Cortex of kidney (tissue), 1 donor: ENCODE results near the gene TNS1.

ENCODE experiments used
- DNase-seq: peaks from one replicate; lab custom pipeline; 2025; lab: John Stamatoyannopoulos, UW

Gene TNS1

GRCh38 chr2:217912098-217913024, 90.4 kb downstream of the TNS1 start:
- DNase-seq, result no peak

- DNase-seq, result no peak
Observed at GRCh38 chr2:217911283-217912097, 91.3 kb downstream of the TNS1 start.

- no peak for DNase-seq
Observed at GRCh38 chr2:217910875-217911212, 92.0 kb downstream of the TNS1 start.

- no peak for DNase-seq
Observed at GRCh38 chr2:217909156-217909820, 93.5 kb downstream of the TNS1 start.

GRCh38 chr2:217908544-217908943, 94.3 kb downstream of the TNS1 start:
- DNase-seq, result no peak

- no peak for DNase-seq
Observed at GRCh38 chr2:217907266-217907665, 95.5 kb downstream of the TNS1 start.

GRCh38 chr2:217906798-217907197, 96.0 kb downstream of the TNS1 start:
- no peak for DNase-seq

- DNase-seq, result no peak
Observed at GRCh38 chr2:217905896-217906295, 96.9 kb downstream of the TNS1 start.

- DNase-seq, result no peak
Observed at GRCh38 chr2:217905395-217905794, 97.4 kb downstream of the TNS1 start.

GRCh38 chr2:217904614-217904965, 98.2 kb downstream of the TNS1 start:
- DNase-seq, result no peak

- no peak for DNase-seq
Observed at GRCh38 chr2:217903859-217904613, 98.8 kb downstream of the TNS1 start.

GRCh38 chr2:217903142-217903858, 99.5 kb downstream of the TNS1 start:
- DNase-seq, result no peak

- no peak for DNase-seq
Observed at GRCh38 chr2:217902379-217903141, 100.2 kb downstream of the TNS1 start.

- DNase-seq, result no peak
Observed at GRCh38 chr2:217901835-217902378, 100.9 kb downstream of the TNS1 start.

- DNase-seq, result no peak
Observed at GRCh38 chr2:217901400-217901799, 101.4 kb downstream of the TNS1 start.

- DNase-seq, result no peak
Observed at GRCh38 chr2:217900780-217901360, 101.9 kb downstream of the TNS1 start.

- DNase-seq, result no peak
Observed at GRCh38 chr2:217900010-217900779, 102.6 kb downstream of the TNS1 start.

- no peak for DNase-seq
Observed at GRCh38 chr2:217899231-217900009, 103.4 kb downstream of the TNS1 start.
